Kidney (tissue), 14 donors: ENCODE measurements around the gene DNLZ. TPM values are rescaled to one million over a fixed set of nuclear protein-coding genes. Genes with fewer than 3 reads are reported as not detected.
A peak's percentile ranks its signal among the peaks of the same experiment; 100 is the strongest.

Experiments used
- DNase-seq, 5 donors: peaks; one replicate each; pipeline ENCODE4 v3.0.0-alpha.2; 2013 to 2020
- FAIRE-seq: peaks from 2 replicates; lab custom pipeline; 2012; peaks lifted over from hg19 to GRCh38; lab: Jason Lieb, UNC
- H3K27ac ChIP-seq, 2 donors: one replicate each; pipeline ENCODE4 v1.7.0; 2013; ENCODE audit warnings: low read depth in 2 of 2, low read length in 2 of 2, inconsistent platforms in 1 of 2
- H3K27me3 ChIP-seq: one replicate; pipeline ENCODE4 v1.7.1; 2013; ENCODE audit warnings: low read length, inconsistent platforms; ENCODE audit not compliant: control insufficient read depth, insufficient read depth
- H3K36me3 ChIP-seq, 3 donors: one replicate each; pipeline versions ENCODE4 v1.7.0 to v1.7.1; 2013; ENCODE audit warnings: low read length in 3 of 3, control low read depth in 1 of 3, inconsistent platforms in 1 of 3; ENCODE audit not compliant: insufficient read depth in 3 of 3, control insufficient read depth in 2 of 3
- H3K4me1 ChIP-seq, 3 donors: one replicate each; pipeline versions ENCODE4 v1.7.0 to v1.7.1; 2013; ENCODE audit warnings: low read length in 3 of 3, inconsistent platforms in 1 of 3, low read depth in 1 of 3; ENCODE audit not compliant: control insufficient read depth in 2 of 3, insufficient read depth in 2 of 3
- H3K4me3 ChIP-seq, 3 donors: one replicate each; pipeline versions ENCODE4 v1.7.0 to v1.8.1; 2013; ENCODE audit warnings: low read length in 3 of 3, control low read depth in 1 of 3, inconsistent platforms in 1 of 3
- H3K9ac ChIP-seq, 3 donors: one replicate each; pipeline versions ENCODE4 v1.7.0 to v1.7.1; 2013; ENCODE audit warnings: low read length in 3 of 3, control low read depth in 1 of 3, inconsistent platforms in 1 of 3
- H3K9me3 ChIP-seq, 3 donors: one replicate each; pipeline versions ENCODE4 v1.7.0 to v1.7.1; 2013; ENCODE audit warnings: low read length in 3 of 3, control low read depth in 1 of 3, inconsistent platforms in 1 of 3; ENCODE audit not compliant: control insufficient read depth in 2 of 3, insufficient read depth in 1 of 3
- intact Hi-C: fragments of 100-400 bp; cut with DNase I; formaldehyde crosslinking; loops from one replicate; pipeline ENCODE4 v1.11.1; 2022
- polyA plus RNA-seq: library from polyadenylated mRNA; stranded (reverse); fragments of 350-450 nt; fragmentation: Illumina TruSeq; extraction: RNeasy Lipid Tissue Mini Kit (QIAGEN cat#74804); gene quantifications from one replicate; pipeline ENCODE4 v1.2.3, GENCODE V29; 2014; ENCODE audit warnings: low read depth, low replicate concordance; ENCODE audit not compliant: insufficient read depth
- total RNA-seq: library from RNA; stranded (reverse); fragmentation: NEBNext Ultra II Directional; extraction: Animal tissue kit (Norgen Biotek cat#: 25700); gene quantifications from one replicate; pipeline ENCODE4 v1.2.1, GENCODE V29; 2021
- TF ChIP-seq, protein P1 (sequence below): IDR thresholded peaks from 3 replicates; pipeline ENCODE4 v1.5.1; 2012; ENCODE audit warnings: mild to moderate bottlenecking, moderate library complexity, borderline replicate concordance; ENCODE audit not compliant: insufficient read depth; ENCODE audit errors: extremely low read depth
- donor health status: control.
- donor health status: control.
- donor health status: control.
- donor health status: control.
- donor health status: control.
- donor health status: DM: yes; HTN: yes; CAD: no.
- donor health status: Normal renal cell carcinoma (clear cell type).

Gene DNLZ
- total and polyA plus RNA-seq, 2 donors from 2014 or later: 22.1 to 30.4 TPM

DNA sequence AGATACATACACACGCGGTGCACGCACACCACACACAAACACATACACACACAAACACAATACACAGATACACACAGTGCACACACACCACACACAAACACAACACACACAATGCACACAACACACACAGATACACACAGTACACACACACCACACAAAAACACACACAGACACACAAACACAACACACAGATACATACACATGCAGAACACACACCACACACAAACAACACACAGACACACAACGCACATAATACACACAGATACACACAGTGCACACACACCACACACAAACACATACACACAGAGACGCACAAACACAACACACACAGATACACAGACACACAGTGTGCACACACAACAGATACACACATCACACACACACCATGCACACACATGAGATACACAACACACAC is 53.7 kb downstream of the DNLZ start:
- TF ChIP-seq, protein P1, sequence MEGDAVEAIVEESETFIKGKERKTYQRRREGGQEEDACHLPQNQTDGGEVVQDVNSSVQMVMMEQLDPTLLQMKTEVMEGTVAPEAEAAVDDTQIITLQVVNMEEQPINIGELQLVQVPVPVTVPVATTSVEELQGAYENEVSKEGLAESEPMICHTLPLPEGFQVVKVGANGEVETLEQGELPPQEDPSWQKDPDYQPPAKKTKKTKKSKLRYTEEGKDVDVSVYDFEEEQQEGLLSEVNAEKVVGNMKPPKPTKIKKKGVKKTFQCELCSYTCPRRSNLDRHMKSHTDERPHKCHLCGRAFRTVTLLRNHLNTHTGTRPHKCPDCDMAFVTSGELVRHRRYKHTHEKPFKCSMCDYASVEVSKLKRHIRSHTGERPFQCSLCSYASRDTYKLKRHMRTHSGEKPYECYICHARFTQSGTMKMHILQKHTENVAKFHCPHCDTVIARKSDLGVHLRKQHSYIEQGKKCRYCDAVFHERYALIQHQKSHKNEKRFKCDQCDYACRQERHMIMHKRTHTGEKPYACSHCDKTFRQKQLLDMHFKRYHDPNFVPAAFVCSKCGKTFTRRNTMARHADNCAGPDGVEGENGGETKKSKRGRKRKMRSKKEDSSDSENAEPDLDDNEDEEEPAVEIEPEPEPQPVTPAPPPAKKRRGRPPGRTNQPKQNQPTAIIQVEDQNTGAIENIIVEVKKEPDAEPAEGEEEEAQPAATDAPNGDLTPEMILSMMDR: no peak
- no peaks in the 10 kb centered on the region for H3K27me3 ChIP-seq
- H3K9ac ChIP-seq: peak overlapping the region in 1 of 3 donors; percentile 1
- FAIRE-seq (no peak), DNase-seq (no peak)
- H3K9me3 ChIP-seq: peaks cover 0 to 6% (median 2%) of the 10 kb centered on the region in 3 donors
- H3K4me1 ChIP-seq: peaks cover 0 to 11% (median 9%) of the 10 kb centered on the region in 3 donors
- intact Hi-C loops: no loop called here
- H3K36me3 ChIP-seq: peaks cover 0 to 2% (median 0%) of the 10 kb centered on the region in 3 donors
- H3K4me3 ChIP-seq: peak overlapping the region in 1 of 3 donors; percentile 35
- H3K27ac ChIP-seq: no peak overlapping the region

Other genes starting within 250 kb of the DNLZ start
- gene TMEM250, start 244.9 kb downstream of the DNLZ start, total RNA-seq: 33.1 TPM
- gene TMEM250, start 244.9 kb downstream of the DNLZ start, polyA plus RNA-seq: 22.2 TPM
- gene LHX3, start 158.6 kb downstream of the DNLZ start, total RNA-seq: not detected
- gene LHX3, start 158.6 kb downstream of the DNLZ start, polyA plus RNA-seq: not detected
- gene QSOX2, start 117.9 kb downstream of the DNLZ start, total RNA-seq: 10.1 TPM
- 4.0 TPM for gene QSOX2, start 117.9 kb downstream of the DNLZ start, polyA plus RNA-seq
- 2.3 TPM for gene CCDC187, start 59.6 kb downstream of the DNLZ start, total RNA-seq
- 0.84 TPM for gene CCDC187, start 59.6 kb downstream of the DNLZ start, polyA plus RNA-seq
- 11.6 TPM for gene GPSM1, start 36.2 kb downstream of the DNLZ start, total RNA-seq
- gene GPSM1, start 36.2 kb downstream of the DNLZ start, polyA plus RNA-seq: 11.9 TPM
- gene CARD9, start 9.9 kb upstream of the DNLZ start, total RNA-seq: 7.0 TPM
- 1.5 TPM for gene CARD9, start 9.9 kb upstream of the DNLZ start, polyA plus RNA-seq
- 11.0 TPM for gene SNAPC4, start 36.4 kb upstream of the DNLZ start, total RNA-seq
- 3.2 TPM for gene SNAPC4, start 36.4 kb upstream of the DNLZ start, polyA plus RNA-seq
- gene ENTR1, start 46.9 kb upstream of the DNLZ start, total RNA-seq: 36.2 TPM
- gene ENTR1, start 46.9 kb upstream of the DNLZ start, polyA plus RNA-seq: 25.9 TPM
- 45.6 TPM for gene PMPCA, start 46.9 kb upstream of the DNLZ start, total RNA-seq
- gene PMPCA, start 46.9 kb upstream of the DNLZ start, polyA plus RNA-seq: 50.1 TPM
- gene INPP5E, start 76.1 kb upstream of the DNLZ start, total RNA-seq: 14.0 TPM
- gene INPP5E, start 76.1 kb upstream of the DNLZ start, polyA plus RNA-seq: 6.9 TPM
- 67.1 TPM for gene SEC16A, start 119.3 kb upstream of the DNLZ start, total RNA-seq
- 37.0 TPM for gene SEC16A, start 119.3 kb upstream of the DNLZ start, polyA plus RNA-seq
- 77.2 TPM for gene NOTCH1, start 182.3 kb upstream of the DNLZ start, total RNA-seq
- gene NOTCH1, start 182.3 kb upstream of the DNLZ start, polyA plus RNA-seq: 6.5 TPM